GM12878 (cell line): Measurements from ENCODE around the gene PRMT7.

Experiments
- BMI1 ChIP-seq: fragments of 450-650 bp; IDR thresholded peaks from 2 replicates; pipeline ENCODE4 v1.6.1; 2016; ENCODE audit warnings: mild to moderate bottlenecking, moderate library complexity, borderline replicate concordance
- CEBPB ChIP-seq, 2 experiments: fragments of 150-350 bp in 1 of 2; IDR thresholded peaks; 2 replicates each; pipeline ENCODE4 v1.6.1; 2012 to 2014; ENCODE audit warnings: low read depth in 2 of 2, low read length in 2 of 2, borderline replicate concordance in 1 of 2, inconsistent platforms in 1 of 2
- CHD4 ChIP-seq: fragments of 200-600 bp; sonication (generic); IDR thresholded peaks from 2 replicates; pipeline ENCODE4 v1.6.1; 2016; ENCODE audit warnings: mild to moderate bottlenecking
- CREM ChIP-seq: IDR thresholded peaks from 2 replicates; pipeline ENCODE4 v1.6.1; 2014; ENCODE audit warnings: antibody characterized with exemption, low read depth
- CTCF ChIP-seq, 3 experiments: IDR thresholded peaks in 2 of 3; conservative IDR thresholded peaks in 1 of 3; 2 replicates each; pipeline ENCODE4 v1.5.1; 2011; ENCODE audit warnings: low read depth in 3 of 3, low read length in 3 of 3, mild to moderate bottlenecking in 3 of 3, control low read depth in 2 of 3, moderate library complexity in 2 of 3, inconsistent platforms in 1 of 3, mixed read lengths in 1 of 3; ENCODE audit not compliant: control insufficient read depth in 2 of 3, insufficient read depth in 1 of 3; ENCODE audit errors: extremely low read depth in 1 of 3
- E2F4 ChIP-seq: IDR thresholded peaks from 2 replicates; pipeline ENCODE4 v1.6.1; 2012; ENCODE audit warnings: low read depth, low read length, improper control_type of control experiment
- EZH2 ChIP-seq: IDR thresholded peaks from 2 replicates; pipeline ENCODE4 v1.6.1; 2012; ENCODE audit warnings: low read depth, mild to moderate bottlenecking, control low read depth, inconsistent platforms, low read length, borderline replicate concordance; ENCODE audit not compliant: control insufficient read depth
- JUND ChIP-seq: IDR thresholded peaks from 2 replicates; pipeline ENCODE4 v1.6.1; 2012; ENCODE audit warnings: low read depth, mild to moderate bottlenecking, low read length, improper control_type of control experiment, moderate library complexity
- POLR2A ChIP-seq: IDR thresholded peaks from 2 replicates; pipeline ENCODE4 v1.6.1; 2011; ENCODE audit warnings: low read depth, mild to moderate bottlenecking, low read length

- TF ChIP-seq CTCF (IDR thresholded peaks at IDR 0.05 in 2 of 3, conservative IDR thresholded peaks at IDR 0.05 in 1 of 3; ENCODE audit: control insufficient read depth in 2 of 3, extremely low read depth in 1 of 3, insufficient read depth in 1 of 3, low read depth in 3 of 3, low read length in 3 of 3) (no peak), CEBPB (IDR thresholded peaks at IDR 0.05; ENCODE audit: borderline replicate concordance in 1 of 2, low read depth in 2 of 2, low read length in 2 of 2) (no peak), CHD4 (no peak), EZH2 (no peak), POLR2A (no peak), BMI1 (no peak), E2F4 (no peak), JUND (no peak), CREM (no peak)
Measured at GRCh38 chr16:68281368-68282063, 29.3 kb upstream of the PRMT7 start.
